Urothelium cell line (cell line): ENCODE data around the gene KCNMA1.

Source experiments
- DNase-seq: peaks from one replicate; pipeline ENCODE4 v3.0.0; 2011; ENCODE audit warnings: low spot score, mixed read lengths
- FAIRE-seq: peaks from 2 replicates; lab custom pipeline; 2011; peaks lifted over from hg19 to GRCh38; lab: Jason Lieb, UNC

The KCNMA1 gene

DNA sequence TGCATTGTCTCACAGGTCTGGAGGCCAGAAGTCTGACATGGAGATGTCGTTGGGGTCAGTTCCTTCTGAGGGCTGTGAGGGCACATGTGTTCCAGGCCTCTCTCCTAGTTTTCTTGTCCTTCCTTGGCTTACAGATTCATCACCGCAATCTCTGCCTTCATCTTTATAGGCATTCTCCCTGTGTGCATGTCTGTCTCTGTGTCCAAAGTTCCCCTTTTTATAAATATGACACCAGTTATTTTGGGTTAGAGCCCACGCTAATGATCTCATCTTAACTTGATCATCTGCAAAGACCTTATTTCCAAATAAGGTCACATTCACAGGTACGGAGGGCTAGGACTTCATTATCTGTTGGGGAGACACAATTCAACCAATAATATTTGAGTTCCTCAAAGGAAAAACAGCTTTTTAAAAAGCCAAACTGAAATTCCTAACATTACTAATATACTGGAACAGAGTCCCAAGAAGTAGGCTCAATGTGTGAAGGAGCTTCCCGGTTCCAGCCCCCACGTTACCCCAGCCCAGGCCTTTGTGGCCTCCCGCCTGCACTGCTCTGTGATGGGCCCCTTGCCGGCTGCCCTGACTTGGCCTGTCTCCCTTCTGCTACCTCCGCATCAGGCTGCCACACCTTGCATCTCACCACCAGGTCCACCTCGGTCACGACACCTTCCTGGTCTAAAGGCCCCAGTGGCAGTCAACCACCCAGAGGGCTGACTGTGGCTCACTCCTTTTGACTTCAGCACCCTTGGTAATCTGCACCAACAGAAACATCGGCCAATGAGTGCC is 142.7 kb downstream of the KCNMA1 start:
- FAIRE-seq: no peak
- DNase-seq: no peak

GRCh38 chr10:77494327-77494726 is 143.3 kb downstream of the KCNMA1 start:
- DNase-seq (no peak), FAIRE-seq (no peak)

DNA sequence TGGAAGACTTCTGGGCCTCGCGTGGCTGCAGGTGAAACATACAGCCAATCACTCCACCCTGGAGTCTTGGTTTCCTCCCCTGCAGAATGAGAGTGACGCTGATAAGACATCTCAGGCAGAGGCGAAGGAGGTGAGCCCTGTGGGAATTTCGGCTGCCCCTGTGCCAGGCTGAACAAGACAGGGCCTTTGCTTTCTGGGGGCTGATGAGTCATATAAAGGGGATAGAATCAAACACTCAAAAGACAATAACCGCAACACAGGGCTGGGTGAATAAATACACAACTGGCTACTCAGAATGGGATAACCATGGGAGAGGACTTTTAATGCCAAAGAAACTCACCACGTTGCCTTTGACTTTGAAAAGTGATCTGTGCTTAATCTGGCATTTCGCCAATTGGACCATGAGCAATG is 143.8 kb downstream of the KCNMA1 start:
- no peak for DNase-seq

GRCh38 chr10:77493239-77493806 is 144.3 kb downstream of the KCNMA1 start:
- DNase-seq: no peak
- FAIRE-seq: no peak

More for the DNA sequence above, 143.8 kb downstream of the KCNMA1 start:
- FAIRE-seq: no peak

DNA sequence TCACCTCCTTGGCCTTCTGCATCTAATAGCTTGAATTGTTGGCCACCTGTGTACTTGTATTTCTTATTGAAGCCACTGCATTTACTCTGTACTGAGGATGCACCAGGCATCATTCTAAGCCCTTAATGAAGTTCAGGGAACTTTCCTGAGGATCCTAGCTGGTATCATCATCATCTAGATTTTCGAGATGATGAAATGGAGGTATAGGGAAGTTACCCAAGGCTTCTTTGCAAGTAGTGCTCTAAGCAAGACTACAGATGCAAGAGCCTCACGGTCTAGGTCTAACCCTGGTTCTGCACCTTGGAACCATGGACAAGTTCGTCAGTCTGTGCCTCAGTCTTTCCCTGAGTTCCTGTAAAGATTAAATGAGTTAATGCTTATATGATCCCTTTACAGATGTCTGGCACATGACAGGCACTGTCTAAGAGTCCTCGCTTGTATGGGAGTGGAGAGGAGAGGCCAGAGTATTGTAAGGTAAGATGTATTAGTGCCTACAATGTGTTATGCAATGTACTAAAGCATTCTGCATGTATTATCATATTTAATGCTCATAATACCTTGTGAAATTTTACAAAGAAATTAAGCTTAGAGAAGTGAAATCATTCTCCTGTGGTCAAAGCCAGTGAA is 145.1 kb downstream of the KCNMA1 start:
- FAIRE-seq (no peak), DNase-seq (no peak)

- FAIRE-seq (no peak), DNase-seq (no peak)
Measured at GRCh38 chr10:77490534-77491314, 146.9 kb downstream of the KCNMA1 start.

DNA sequence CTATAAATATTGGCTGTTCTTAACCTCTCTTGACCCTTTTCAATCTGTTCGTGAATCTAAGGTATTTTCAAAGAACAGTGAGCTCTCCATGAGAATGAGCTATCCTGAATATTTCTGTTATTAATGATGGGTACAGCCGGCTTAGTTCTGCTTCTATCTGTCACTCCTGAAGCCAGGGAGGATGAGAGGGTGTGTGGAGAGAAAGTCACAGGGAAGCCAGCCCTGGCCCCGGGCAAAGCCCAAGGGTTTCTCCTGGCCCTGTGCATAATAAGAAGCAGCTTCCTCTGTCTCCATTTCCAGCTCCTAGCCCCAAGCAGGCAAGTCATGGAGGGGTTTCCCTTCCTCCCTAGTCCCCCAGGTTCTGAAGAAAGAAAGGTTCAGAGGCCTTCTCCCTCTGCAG is 151.1 kb downstream of the KCNMA1 start:
- DNase-seq (no peak), FAIRE-seq (no peak)

GRCh38 chr10:77485847-77486246 is 151.8 kb downstream of the KCNMA1 start:
- FAIRE-seq (no peak), DNase-seq (no peak)

DNA sequence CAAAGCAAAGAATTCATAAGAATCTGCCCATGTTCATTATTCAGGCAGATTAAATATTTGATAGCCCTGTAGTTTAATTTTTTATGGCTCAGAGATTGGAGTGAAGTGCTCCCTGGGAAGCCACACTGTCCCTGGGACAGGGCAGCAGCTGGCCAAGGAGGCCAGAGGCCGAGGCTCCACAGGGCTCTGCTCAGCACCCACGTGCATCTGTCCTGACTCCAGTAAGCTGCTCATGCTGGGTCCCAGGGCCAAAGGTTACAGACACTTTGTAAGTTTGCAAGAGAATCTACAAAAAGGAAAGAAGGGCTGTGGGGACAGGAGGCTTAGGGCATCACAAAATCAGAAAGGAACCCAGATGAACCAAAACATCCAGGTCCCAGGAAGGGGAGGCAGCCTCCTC is 155.5 kb downstream of the KCNMA1 start:
- DNase-seq (no peak), FAIRE-seq (no peak)

- no peak for DNase-seq
- no peak for FAIRE-seq
Measured at GRCh38 chr10:77479586-77479985, 158.0 kb downstream of the KCNMA1 start.

GRCh38 chr10:77478962-77479359 is 158.6 kb downstream of the KCNMA1 start:
- FAIRE-seq (no peak), DNase-seq (no peak)

GRCh38 chr10:77478247-77478961 is 159.2 kb downstream of the KCNMA1 start:
- peak; percentile 77 for FAIRE-seq

GRCh38 chr10:77475522-77475921 is 162.1 kb downstream of the KCNMA1 start:
- FAIRE-seq (no peak), DNase-seq (no peak)

More at GRCh38 chr10:77478247-77478961, 159.2 kb downstream of the KCNMA1 start:
- DNase-seq: peak; percentile 59

GRCh38 chr10:77474939-77475338 is 162.7 kb downstream of the KCNMA1 start:
- FAIRE-seq (no peak), DNase-seq (no peak)

GRCh38 chr10:77474386-77474785 is 163.2 kb downstream of the KCNMA1 start:
- DNase-seq: no peak
- no peak for FAIRE-seq

DNA sequence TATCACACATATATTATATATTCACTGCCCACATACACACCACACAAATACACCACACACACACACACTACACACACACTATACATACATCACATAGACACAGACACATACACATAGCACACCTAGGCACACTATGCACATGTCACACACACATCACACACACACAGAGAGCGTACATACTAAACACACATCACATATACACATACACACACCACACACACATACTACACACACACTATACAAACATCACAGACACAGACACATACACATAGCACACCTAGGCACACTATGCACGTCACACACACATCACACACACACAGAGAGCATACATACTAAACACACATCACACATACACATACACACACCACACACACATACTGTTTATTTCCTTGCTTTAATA is 165.5 kb downstream of the KCNMA1 start:
- FAIRE-seq: no peak
- no peak for DNase-seq

DNA sequence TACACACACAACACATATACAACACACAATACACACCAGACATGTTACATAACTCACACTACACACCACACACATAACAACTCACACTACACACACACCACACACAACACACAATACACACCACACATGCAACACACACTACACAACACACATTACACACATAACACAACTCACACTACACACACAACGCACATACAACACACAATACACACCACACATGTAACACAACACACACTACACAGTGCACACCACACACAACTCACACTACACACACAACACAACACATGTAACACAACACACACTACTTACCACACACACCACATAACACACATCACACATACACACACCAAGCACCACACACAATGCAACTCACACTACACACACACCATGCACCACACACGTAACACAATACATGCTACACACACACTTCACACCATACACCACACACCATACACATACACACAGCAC is 166.5 kb downstream of the KCNMA1 start:
- DNase-seq (no peak), FAIRE-seq (peak; percentile 100)

GRCh38 chr10:77467422-77467963 is 170.1 kb downstream of the KCNMA1 start:
- DNase-seq (no peak), FAIRE-seq (no peak)

GRCh38 chr10:77463967-77464745 is 173.5 kb downstream of the KCNMA1 start:
- DNase-seq: no peak
- no peak for FAIRE-seq
